H1 (cell line): Measurements from ENCODE around the gene SP4. TPM values are rescaled to one million over a fixed set of nuclear protein-coding genes. Genes with fewer than 3 reads are reported as not detected.

ENCODE experiments used
- CTCF ChIA-PET: fragments of 300-600 bp; sonication (Branson Sonifier 250); formaldehyde crosslinking; loops from one replicate; lab custom pipeline; 2021; ENCODE audit not compliant: partially characterized antibody; lab: Charles Lee
- POLR2A ChIA-PET: fragments of 300-600 bp; sonication (Branson Sonifier 250); formaldehyde crosslinking; loops from one replicate; lab custom pipeline; 2021; ENCODE audit warnings: inconsistent platforms; ENCODE audit not compliant: partially characterized antibody; lab: Charles Lee
- DNase-seq, 2 experiments: peaks; one replicate each; pipeline versions ENCODE4 v3.0.0 to v3.0.0-alpha.2; 2010 to 2022; ENCODE audit warnings: low spot score in 2 of 2, low read depth in 1 of 2, mixed read lengths in 1 of 2
- FAIRE-seq: peaks from 2 replicates; lab custom pipeline; 2011; peaks lifted over from hg19 to GRCh38; lab: Jason Lieb, UNC
- H2AFZ ChIP-seq: 2 replicates; pipeline ENCODE4 v1.8.1; 2012; ENCODE audit warnings: low read length, inconsistent platforms
- H2AK5ac ChIP-seq: 2 replicates; pipeline ENCODE4 v1.6.1; 2013; ENCODE audit warnings: low read depth, low read length
- H2BK120ac ChIP-seq: replicated peaks from 2 replicates; pipeline ENCODE3; 2013; ENCODE audit warnings: low read depth, low read length, inconsistent platforms
- H2BK12ac ChIP-seq: 2 replicates; pipeline ENCODE4 v1.6.1; 2013; ENCODE audit warnings: low read depth, low read length
- H2BK15ac ChIP-seq: 2 replicates; pipeline ENCODE4 v1.6.1; 2013; ENCODE audit warnings: low read length
- H2BK20ac ChIP-seq: 2 replicates; pipeline ENCODE4 v1.6.1; 2013; ENCODE audit warnings: low read length
- H2BK5ac ChIP-seq: 2 replicates; pipeline ENCODE4 v1.6.1; 2013; ENCODE audit warnings: low read depth, low read length
- H3K14ac ChIP-seq: 2 replicates; pipeline ENCODE4 v1.6.1; 2013; ENCODE audit warnings: inconsistent platforms; ENCODE audit not compliant: insufficient read length
- H3K18ac ChIP-seq: 2 replicates; pipeline ENCODE4 v1.6.1; 2013; ENCODE audit warnings: low read length; ENCODE audit errors: extremely low read depth
- H3K23ac ChIP-seq: 2 replicates; pipeline ENCODE4 v1.6.1; 2013; ENCODE audit warnings: inconsistent platforms; ENCODE audit not compliant: insufficient read length
- H3K23me2 ChIP-seq: 2 replicates; pipeline ENCODE4 v1.6.1; 2013; ENCODE audit warnings: low read depth, low read length
- H3K27ac ChIP-seq: 2 replicates; pipeline ENCODE4 v1.6.1; 2011; ENCODE audit warnings: low read depth, low read length, inconsistent platforms
- H3K27me3 ChIP-seq, 4 experiments: replicated peaks in 1 of 4; 1 replicate in 1 of 4; 2 replicates in 3 of 4; pipeline versions ENCODE4 v1.6.1 to v1.8.1; 2011 to 2013; ENCODE audit warnings: low read length in 3 of 4, mild to moderate bottlenecking in 3 of 4, inconsistent platforms in 2 of 4, mixed read lengths in 2 of 4, moderate library complexity in 1 of 4; ENCODE audit not compliant: control insufficient read depth in 3 of 4, insufficient read depth in 3 of 4; ENCODE audit errors: extremely low read depth in 1 of 4
- H3K36me3 ChIP-seq, 4 experiments: 2 replicates each; pipeline versions ENCODE4 v1.6.1 to v1.8.1; 2011 to 2013; ENCODE audit warnings: mild to moderate bottlenecking in 4 of 4, low read length in 3 of 4, moderate library complexity in 2 of 4, control low read depth in 1 of 4, inconsistent platforms in 1 of 4; ENCODE audit not compliant: insufficient read depth in 4 of 4, control insufficient read depth in 2 of 4
- H3K4ac ChIP-seq: replicated peaks from 2 replicates; pipeline ENCODE3; 2013; ENCODE audit warnings: low read length, low read depth, mixed read lengths, inconsistent platforms; ENCODE audit not compliant: insufficient read length
- H3K4me1 ChIP-seq, 4 experiments: replicated peaks in 1 of 4; 1 replicate in 1 of 4; 2 replicates in 3 of 4; pipeline versions ENCODE4 v1.6.1 to v1.8.1; 2011 to 2013; ENCODE audit warnings: low read length in 3 of 4, inconsistent platforms in 2 of 4, mixed read lengths in 1 of 4; ENCODE audit not compliant: insufficient read depth in 4 of 4, control insufficient read depth in 3 of 4
- H3K4me2 ChIP-seq, 2 experiments: 2 replicates each; pipeline versions ENCODE4 v1.6.1 to v1.8.1; 2011 to 2013; ENCODE audit warnings: low read depth in 2 of 2, low read length in 2 of 2, control low read depth in 1 of 2, inconsistent platforms in 1 of 2, mild to moderate bottlenecking in 1 of 2; ENCODE audit not compliant: insufficient read depth in 1 of 2
- H3K4me3 ChIP-seq, 4 experiments: fragments of 200-600, 300-600 bp in 1 of 4; sonication (generic), shearing (Covaris generic), sonication (Bioruptor Twin) in 1 of 4; 2 replicates each; pipeline versions ENCODE4 v1.5.1 to v1.8.1; 2011 to 2016; ENCODE audit warnings: low read length in 4 of 4, low read depth in 3 of 4, control low read depth in 2 of 4, inconsistent platforms in 2 of 4, mild to moderate bottlenecking in 2 of 4, mixed read lengths in 1 of 4, moderate library complexity in 1 of 4; ENCODE audit not compliant: insufficient read depth in 2 of 4; ENCODE audit errors: extremely low read depth in 1 of 4
- H3K56ac ChIP-seq: replicated peaks from 2 replicates; pipeline ENCODE3; 2013; ENCODE audit warnings: low read depth, mild to moderate bottlenecking, mixed read lengths, low read length, inconsistent platforms; ENCODE audit not compliant: insufficient read length
- H3K79me1 ChIP-seq: 2 replicates; pipeline ENCODE4 v1.6.1; 2013; ENCODE audit warnings: low read depth, low read length, control low read depth
- H3K79me2 ChIP-seq, 2 experiments: 2 replicates each; pipeline versions ENCODE4 v1.6.1 to v1.8.1; 2012 to 2013; ENCODE audit warnings: low read length in 2 of 2, mild to moderate bottlenecking in 2 of 2, inconsistent platforms in 1 of 2; ENCODE audit not compliant: insufficient read depth in 2 of 2, control insufficient read depth in 1 of 2
- H3K9ac ChIP-seq, 4 experiments: replicated peaks in 1 of 4; 1 replicate in 1 of 4; 2 replicates in 3 of 4; pipeline versions ENCODE4 v1.6.1 to v1.8.1; 2011 to 2013; ENCODE audit warnings: low read depth in 3 of 4, low read length in 3 of 4, control low read depth in 2 of 4, mild to moderate bottlenecking in 2 of 4, moderate library complexity in 2 of 4, inconsistent platforms in 1 of 4; ENCODE audit errors: extremely low read depth in 1 of 4
- H3K9me3 ChIP-seq, 2 experiments: 2 replicates each; pipeline versions ENCODE4 v1.6.1 to v1.8.1; 2012 to 2013; ENCODE audit warnings: mild to moderate bottlenecking in 2 of 2, moderate library complexity in 2 of 2, control low read depth in 1 of 2, inconsistent platforms in 1 of 2, low read depth in 1 of 2, low read length in 1 of 2, mixed read lengths in 1 of 2; ENCODE audit not compliant: insufficient read depth in 2 of 2
- H4K20me1 ChIP-seq, 2 experiments: replicated peaks in 1 of 2; 2 replicates each; pipeline versions ENCODE3 to v1.8.1; 2011 to 2013; ENCODE audit warnings: inconsistent platforms in 2 of 2, low read length in 2 of 2, mild to moderate bottlenecking in 1 of 2; ENCODE audit not compliant: insufficient read depth in 2 of 2, control insufficient read depth in 1 of 2
- H4K5ac ChIP-seq: 2 replicates; pipeline ENCODE4 v1.6.1; 2013; ENCODE audit warnings: low read length, low read depth, mixed read lengths, inconsistent platforms; ENCODE audit not compliant: insufficient read length
- H4K8ac ChIP-seq: 2 replicates; pipeline ENCODE4 v1.8.0; 2013; ENCODE audit warnings: mild to moderate bottlenecking, moderate library complexity, low read length, inconsistent platforms; ENCODE audit not compliant: insufficient read depth; ENCODE audit errors: extremely low read depth
- H4K91ac ChIP-seq: replicated peaks from 2 replicates; pipeline ENCODE3; 2013; ENCODE audit warnings: low read length, mixed read lengths, inconsistent platforms; ENCODE audit not compliant: insufficient read length
- ASH2L ChIP-seq: fragments of 200-600, 300-600 bp; sonication (generic); IDR thresholded peaks from one replicate; pipeline ENCODE4 v1.7.1; 2017; ENCODE audit warnings: low read length
- BRCA1 ChIP-seq: IDR thresholded peaks from 2 replicates; pipeline ENCODE4 v1.6.1; 2012; ENCODE audit warnings: low read depth, low read length, improper control_type of control experiment
- CBX5 ChIP-seq: fragments of 300-800, 300-1000 bp; sonication (generic); IDR thresholded peaks from 2 replicates; pipeline ENCODE4 v1.7.1; 2016; ENCODE audit warnings: antibody characterized with exemption, low read length, low read depth
- GABPA ChIP-seq: IDR thresholded peaks from 2 replicates; pipeline ENCODE4 v1.6.1; 2011; ENCODE audit warnings: mild to moderate bottlenecking, low read length, moderate library complexity, borderline replicate concordance; ENCODE audit not compliant: insufficient read depth
- JUND ChIP-seq: IDR thresholded peaks from 2 replicates; pipeline ENCODE4 v1.6.1; 2011; ENCODE audit warnings: mild to moderate bottlenecking, improper control_type of control experiment, low read length
- KDM1A ChIP-seq: fragments of 200-600, 300-600 bp; sonication (generic); IDR thresholded peaks from 2 replicates; pipeline ENCODE4 v1.7.1; 2016; ENCODE audit warnings: mild to moderate bottlenecking, low read length, borderline replicate concordance
- KDM5A ChIP-seq: fragments of 200-600 bp; IDR thresholded peaks from 2 replicates; pipeline ENCODE4 v1.7.1; 2012; ENCODE audit warnings: mild to moderate bottlenecking, low read length, inconsistent platforms, mixed read lengths
- RAD21 ChIP-seq, 2 experiments: IDR thresholded peaks in 1 of 2; conservative IDR thresholded peaks in 1 of 2; 2 replicates each; pipeline ENCODE4 v1.6.1; 2011; ENCODE audit warnings: low read depth in 2 of 2, low read length in 2 of 2, improper control_type of control experiment in 1 of 2, inconsistent platforms in 1 of 2, mild to moderate bottlenecking in 1 of 2, moderate library complexity in 1 of 2
- RNF2 ChIP-seq: fragments of 200-900, 300-1000 bp; sonication (generic); IDR thresholded peaks from 2 replicates; pipeline ENCODE4 v1.7.1; 2016; ENCODE audit warnings: borderline replicate concordance, low read depth, mild to moderate bottlenecking, antibody characterized with exemption, low read length; ENCODE audit not compliant: poor library complexity, severe bottlenecking; ENCODE audit errors: missing control alignments
- SAP30 ChIP-seq: fragments of 300-600 bp; sonication (generic); IDR thresholded peaks from 2 replicates; pipeline ENCODE4 v1.7.1; 2012; ENCODE audit warnings: low read length, moderate library complexity, mild to moderate bottlenecking, inconsistent platforms; ENCODE audit not compliant: insufficient read depth, insufficient replicate concordance
- SIRT6 ChIP-seq: IDR thresholded peaks from one replicate; pipeline ENCODE4 v1.7.1; 2012; ENCODE audit warnings: low read length, inconsistent platforms
- TBP ChIP-seq: IDR thresholded peaks from 2 replicates; pipeline ENCODE4 v1.6.1; 2011; ENCODE audit warnings: low read depth, low read length, improper control_type of control experiment
- ZNF274 ChIP-seq: IDR thresholded peaks from 2 replicates; pipeline ENCODE4 v1.7.0; 2012; ENCODE audit warnings: low read length, borderline replicate concordance; ENCODE audit errors: extremely low read depth
- WGBS, 2 experiments: shearing (Covaris generic) in 1 of 2; methylation state at CpG; one replicate each; pipeline versions ENCODE4 v1.1.6 to v1.1.7; 2013 to 2015; ENCODE audit warnings: low lambda C conversion rate in 2 of 2, mixed read lengths in 2 of 2, inconsistent platforms in 1 of 2, low coverage in 1 of 2, missing lambda C conversion rate in 1 of 2; ENCODE audit not compliant: insufficient replicate concordance in 2 of 2, insufficient coverage in 1 of 2, insufficient read length in 1 of 2; ENCODE audit errors: extremely low coverage in 1 of 2, missing lambda C conversion rate in 1 of 2; 5-methylcytosine and 5-hydroxymethylcytosine counted together
- polyA plus RNA-seq, 7 experiments: library from polyadenylated mRNA; depleted of rRNA in 3 of 7; stranded (reverse) in 5 of 7; unstranded in 2 of 7; fragments of >200 nt in 5 of 7; fragments of 200-250 nt in 2 of 7; gene quantifications; 1 replicate in 5 of 7; 2 replicates in 1 of 7; 4 replicates in 1 of 7; pipeline versions ENCODE4 v1.2.1 to v1.2.3, GENCODE V29; 2011 to 2013; ENCODE audit warnings: missing spikeins in 2 of 7, mixed read lengths in 2 of 7
- total RNA-seq: library from RNA; stranded (reverse); fragmentation: NEBNext Ultra II Directional; extraction: Animal tissue kit (Norgen Biotek cat#: 25700); gene quantifications from 2 replicates; pipeline ENCODE4 v1.2.1, GENCODE V29; 2021

SP4 gene
- total and polyA plus RNA-seq, 2 of the 8 experiments (the other 6 are each of a cell fraction or from before 2014, with no cell fraction given), result 10.0 to 24.0 TPM

GRCh38 chr7:21544303-21544656 is 116.4 kb downstream of the SP4 start:
- no peak overlapping the region for H3K56ac ChIP-seq
- H4K5ac ChIP-seq, result no peak overlapping the region
- peak overlapping the region in 1 of 4 experiments; percentile 60; a peak in 1 of 7 replicates for H3K9ac ChIP-seq
- peak overlapping the region; percentile 82 to 92 for H3K4me2 ChIP-seq
- no peak for DNase-seq
- no peak overlapping the region for H2BK120ac ChIP-seq
- H3K36me3 ChIP-seq, result peaks cover 0 to 5% (median 0%) of the 10 kb centered on the region in 4 experiments; a peak in 2 of 8 replicates
- H4K20me1 ChIP-seq, result no peaks in the 10 kb centered on the region
- no peak overlapping the region for H2AFZ ChIP-seq
- no peak overlapping the region for H4K8ac ChIP-seq
- 45% methylated on average over 3 of the region's 3 CpGs; no CpG with 5 or more reads in 1 of the 2 experiments for WGBS, 2 experiments
- H3K23me2 ChIP-seq, result peaks cover 13% of the 10 kb centered on the region; the same call in 1 of the 2 replicates
- no peak overlapping the region for H3K27ac ChIP-seq
- no peak overlapping the region for H3K4ac ChIP-seq
- H3K4me3 ChIP-seq, result peak overlapping the region; percentile 47 to 66 (median 60); a peak in 5 of 8 replicates
- H4K91ac ChIP-seq, result no peak overlapping the region
- no peak overlapping the region for H2AK5ac ChIP-seq
- no peak overlapping the region for H3K18ac ChIP-seq
- POLR2A ChIA-PET, result no interaction called here
- H3K14ac ChIP-seq, result no peak overlapping the region
- no peaks in the 10 kb centered on the region for H3K9me3 ChIP-seq
- H3K4me1 ChIP-seq, result peaks cover 0 to 13% (median 8%) of the 10 kb centered on the region in 4 experiments; a peak in 5 of 7 replicates
- H3K79me2 ChIP-seq, result no peaks in the 10 kb centered on the region
- CTCF ChIA-PET, result interaction anchor here (1.2 kb wide), 1 partner anchor 223 kb away, joined by 5 read pairs; no protein-coding TSS in a partner anchor
- H2BK20ac ChIP-seq, result no peak overlapping the region
- no peak overlapping the region for H2BK12ac ChIP-seq
- no peak overlapping the region for H3K23ac ChIP-seq
- no peak overlapping the region for H2BK15ac ChIP-seq
- H3K27me3 ChIP-seq, result peaks cover 0 to 18% (median 7%) of the 10 kb centered on the region in 4 experiments; a peak in 6 of 7 replicates
- no peak overlapping the region for H2BK5ac ChIP-seq
- H3K79me1 ChIP-seq, result no peaks in the 10 kb centered on the region
- no peak for FAIRE-seq
- TF ChIP-seq JUND (no peak), CBX5 (no peak), SAP30 (no peak), ASH2L (no peak), BRCA1 (no peak), RNF2 (no peak), KDM1A (no peak), KDM5A (no peak), RAD21 (IDR thresholded peaks at IDR 0.05 in 1 of 2, conservative IDR thresholded peaks at IDR 0.05 in 1 of 2; ENCODE audit: low read depth in 2 of 2, low read length in 2 of 2) (no peak), ZNF274 (no peak), SIRT6 (no peak), GABPA (no peak), TBP (no peak)
